Peyer's patch (tissue), 4 donors: Measurements from ENCODE around the gene PRR5. TPM values are rescaled to one million over a fixed set of nuclear protein-coding genes. Genes with fewer than 3 reads are reported as not detected.
"Not testable (repeated sequence)": the region's sequence is repeated elsewhere in the genome, so short reads cannot be mapped to it uniquely, and the experiment has no call there.

ENCODE experiments used
- DNase-seq, 3 donors: peaks; one replicate each; pipeline ENCODE4 v3.0.0-alpha.2; 2017 to 2019
- H3K27ac ChIP-seq, 4 donors: fragments of 200-600 bp; sonication (generic); one replicate each; pipeline ENCODE4 v1.5.1; 2016 to 2019
- H3K27me3 ChIP-seq, 2 donors: fragments of 200-600 bp; sonication (generic); one replicate each; pipeline ENCODE4 v1.5.1; 2019
- H3K36me3 ChIP-seq, 3 donors: fragments of 200-600 bp; sonication (generic); one replicate each; pipeline ENCODE4 v1.5.1; 2016 to 2019
- H3K4me1 ChIP-seq, 4 donors: fragments of 200-600 bp; sonication (generic); one replicate each; pipeline ENCODE4 v1.5.1; 2016 to 2019
- H3K4me3 ChIP-seq, 4 donors: fragments of 200-600 bp; sonication (generic); 1 replicate in 3 of 4; 2 replicates in 1 of 4; pipeline ENCODE4 v1.5.1; 2016 to 2019; ENCODE audit warnings: mild to moderate bottlenecking in 1 of 4
- H3K9me3 ChIP-seq, 4 donors: fragments of 200-600 bp; sonication (generic); one replicate each; pipeline ENCODE4 v1.5.1; 2016 to 2019; ENCODE audit warnings: mild to moderate bottlenecking in 1 of 4
- POLR2A ChIP-seq, 2 donors: fragments of 450-650 bp; IDR thresholded peaks; one replicate each; pipeline ENCODE4 v1.5.1; 2017; ENCODE audit warnings: antibody characterized with exemption in 2 of 2, mild to moderate bottlenecking in 2 of 2, moderate library complexity in 2 of 2
- total RNA-seq, 4 donors: library from RNA; depleted of rRNA; stranded (reverse); fragments of >200 nt; gene quantifications; one replicate each; pipeline ENCODE4 v1.1.0, GENCODE V29; 2016
- TF ChIP-seq, protein P1 (sequence below), 6 experiments: fragments of 450-650 bp in 4 of 6; fragments of 200-600 bp in 2 of 6; sonication (generic) in 1 of 6; IDR thresholded peaks; one replicate each; pipeline ENCODE4 v1.5.1; 2017 to 2019; ENCODE audit warnings: antibody characterized with exemption in 6 of 6, mild to moderate bottlenecking in 3 of 6, moderate library complexity in 1 of 6

Gene PRR5
- total RNA-seq, 4 donors from 2014 or later, result 20.6 to 84.3 (median 51.0) TPM

DNA sequence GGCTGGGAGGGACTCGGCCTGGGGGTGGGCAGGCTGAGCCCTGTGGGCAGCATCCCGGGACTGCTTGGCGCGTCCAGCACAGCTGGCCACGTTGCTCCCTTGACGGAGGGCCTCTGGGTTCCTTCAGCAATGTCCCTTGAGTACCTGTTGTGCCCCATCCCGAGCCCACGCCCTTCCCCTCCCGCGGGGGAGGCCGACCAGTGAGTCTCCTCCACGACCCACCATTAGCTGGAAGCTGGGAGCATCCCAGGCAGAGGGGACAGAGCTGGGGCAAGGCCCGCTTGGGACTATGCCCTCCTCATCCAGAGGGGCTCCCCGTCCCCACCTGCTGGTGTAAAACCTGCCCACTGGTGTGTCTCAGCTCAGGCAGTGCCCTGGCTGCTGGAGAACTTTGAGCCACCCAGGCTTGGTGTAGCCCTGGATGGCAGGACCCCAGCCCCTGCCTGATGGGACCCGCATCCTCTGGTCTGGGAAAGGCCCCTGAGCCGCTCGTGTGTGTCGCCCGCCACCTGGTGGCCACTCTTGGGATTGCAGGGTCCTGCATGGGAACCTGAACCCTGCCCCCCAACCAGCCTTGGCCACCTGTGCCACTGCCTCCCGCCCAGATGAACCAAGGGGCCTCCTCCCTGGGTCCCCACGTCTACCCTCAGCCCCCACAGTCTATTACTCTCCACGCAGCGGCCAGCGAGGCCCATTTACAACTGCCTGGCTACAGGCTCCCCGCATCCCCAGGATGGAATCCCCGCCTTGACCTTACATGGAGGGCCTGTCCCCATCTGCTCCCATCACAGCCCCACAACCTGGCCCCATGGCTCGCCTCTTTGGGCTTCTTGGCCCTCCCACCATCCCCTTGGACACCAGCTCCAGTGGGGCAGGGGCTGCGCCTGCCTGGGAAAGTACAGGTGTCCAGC, 33.8 kb downstream of the PRR5 start:
- H3K9me3 ChIP-seq, result no peaks in the 10 kb centered on the region
- TF ChIP-seq, protein P1, sequence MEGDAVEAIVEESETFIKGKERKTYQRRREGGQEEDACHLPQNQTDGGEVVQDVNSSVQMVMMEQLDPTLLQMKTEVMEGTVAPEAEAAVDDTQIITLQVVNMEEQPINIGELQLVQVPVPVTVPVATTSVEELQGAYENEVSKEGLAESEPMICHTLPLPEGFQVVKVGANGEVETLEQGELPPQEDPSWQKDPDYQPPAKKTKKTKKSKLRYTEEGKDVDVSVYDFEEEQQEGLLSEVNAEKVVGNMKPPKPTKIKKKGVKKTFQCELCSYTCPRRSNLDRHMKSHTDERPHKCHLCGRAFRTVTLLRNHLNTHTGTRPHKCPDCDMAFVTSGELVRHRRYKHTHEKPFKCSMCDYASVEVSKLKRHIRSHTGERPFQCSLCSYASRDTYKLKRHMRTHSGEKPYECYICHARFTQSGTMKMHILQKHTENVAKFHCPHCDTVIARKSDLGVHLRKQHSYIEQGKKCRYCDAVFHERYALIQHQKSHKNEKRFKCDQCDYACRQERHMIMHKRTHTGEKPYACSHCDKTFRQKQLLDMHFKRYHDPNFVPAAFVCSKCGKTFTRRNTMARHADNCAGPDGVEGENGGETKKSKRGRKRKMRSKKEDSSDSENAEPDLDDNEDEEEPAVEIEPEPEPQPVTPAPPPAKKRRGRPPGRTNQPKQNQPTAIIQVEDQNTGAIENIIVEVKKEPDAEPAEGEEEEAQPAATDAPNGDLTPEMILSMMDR (IDR thresholded peaks at IDR 0.05), result peak; percentile 95 to 99 (median 96)
- TF ChIP-seq POLR2A (IDR thresholded peaks at IDR 0.05), result no peak
- H3K36me3 ChIP-seq, result peaks cover 0 to 12% (median 0%) of the 10 kb centered on the region in 3 donors
- H3K27me3 ChIP-seq, result no peaks in the 10 kb centered on the region
- peaks cover 0 to 19% (median 0%) of the 10 kb centered on the region in 4 donors for H3K4me1 ChIP-seq
- no peak overlapping the region for H3K4me3 ChIP-seq
- DNase-seq, result peak; percentile 83 to 92 (median 89)
- H3K27ac ChIP-seq, result no peak overlapping the region

DNA sequence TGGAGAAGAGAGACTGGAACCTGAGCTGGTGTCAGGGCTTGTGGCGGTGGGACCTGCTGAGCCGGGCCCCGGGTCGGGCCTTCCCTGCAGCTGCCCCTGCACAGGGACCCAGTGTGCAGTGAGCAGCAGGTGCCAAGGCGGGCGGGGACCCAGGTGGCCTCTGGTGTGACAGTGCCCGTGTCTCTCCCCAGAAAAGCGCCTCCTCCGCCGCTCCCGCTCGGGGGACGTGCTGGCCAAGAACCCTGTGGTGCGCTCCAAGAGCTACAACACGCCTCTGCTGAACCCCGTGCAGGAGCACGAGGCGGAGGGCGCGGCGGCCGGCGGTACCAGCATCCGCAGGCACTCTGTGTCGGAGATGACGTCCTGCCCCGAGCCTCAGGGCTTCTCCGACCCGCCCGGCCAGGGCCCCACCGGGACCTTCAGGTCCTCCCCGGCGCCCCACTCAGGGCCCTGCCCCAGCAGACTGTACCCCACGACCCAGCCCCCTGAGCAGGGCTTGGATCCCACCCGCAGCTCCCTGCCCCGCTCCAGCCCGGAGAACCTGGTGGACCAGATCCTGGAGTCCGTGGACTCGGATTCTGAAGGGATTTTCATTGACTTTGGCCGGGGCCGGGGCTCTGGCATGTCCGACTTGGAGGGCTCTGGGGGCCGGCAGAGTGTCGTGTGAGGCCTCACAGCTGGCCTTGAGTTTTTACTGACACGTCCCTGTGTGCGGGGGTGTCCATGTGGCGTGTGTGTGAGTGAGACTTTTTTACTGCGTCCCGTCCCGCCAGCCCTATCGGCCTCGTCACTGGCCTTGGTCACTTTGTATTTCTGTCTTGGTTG, 34.8 kb downstream of the PRR5 start:
- Histone ChIP-seq H3K27me3 (no peaks in the 10 kb centered on the region), H3K4me3 (no peak overlapping the region), H3K27ac (no peak overlapping the region), H3K9me3 (no peaks in the 10 kb centered on the region), H3K36me3 (peaks cover 0 to 8% (median 0%) of the 10 kb centered on the region in 3 donors), H3K4me1 (peaks cover 0 to 19% (median 0%) of the 10 kb centered on the region in 4 donors)
- no peak for DNase-seq
- TF ChIP-seq, protein P1 (IDR thresholded peaks at IDR 0.05), result no peak
- no peak for TF ChIP-seq POLR2A (IDR thresholded peaks at IDR 0.05)

DNA sequence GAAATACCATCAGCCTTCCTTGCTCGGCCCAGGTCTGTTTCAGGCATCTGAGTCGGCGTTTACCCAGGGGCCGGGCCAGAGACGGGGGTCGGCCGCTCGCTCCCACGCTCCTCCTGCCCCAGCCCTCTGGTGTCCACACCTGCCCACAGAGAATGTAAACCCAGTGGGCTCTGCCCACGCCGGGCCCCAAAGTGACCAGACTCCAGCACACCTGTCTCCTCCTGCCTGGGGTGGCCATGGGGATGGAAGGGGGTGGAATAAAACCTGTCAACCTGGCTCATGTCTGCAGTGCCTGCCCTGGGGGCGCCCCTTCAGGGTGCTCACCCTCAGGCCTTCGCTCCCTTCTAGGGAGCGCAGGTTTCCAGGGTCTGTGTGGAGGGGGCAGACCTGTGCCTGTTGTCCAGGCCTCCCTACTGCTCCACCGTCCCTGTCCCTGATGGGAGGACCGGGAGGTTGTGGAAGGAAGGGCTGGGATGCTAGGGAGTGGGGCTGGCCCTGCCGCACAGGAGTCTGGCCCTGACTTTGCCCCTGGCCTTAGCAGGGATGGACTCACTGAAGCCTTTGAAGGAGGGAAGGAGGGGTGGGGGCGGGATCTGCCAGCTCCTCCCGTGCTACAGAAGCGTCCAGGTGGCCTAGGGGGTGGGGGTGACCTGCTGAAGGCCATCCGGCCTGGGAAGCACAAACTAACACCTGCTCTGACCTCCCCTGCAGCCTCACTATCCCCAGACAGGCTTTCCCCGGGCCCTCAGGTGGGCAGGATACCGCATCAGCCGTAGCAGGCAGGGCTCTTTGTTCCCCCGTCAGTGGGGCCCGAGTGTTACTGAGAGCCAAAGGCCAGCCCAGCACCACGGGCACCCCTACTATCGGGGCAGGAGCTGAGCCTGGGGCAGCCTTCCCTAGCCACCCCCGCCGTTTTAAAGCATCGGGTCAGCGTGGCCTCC, 35.7 kb downstream of the PRR5 start:
- Histone ChIP-seq H3K27ac (no peak overlapping the region), H3K36me3 (no peaks in the 10 kb centered on the region), H3K27me3 (no peaks in the 10 kb centered on the region), H3K4me3 (no peak overlapping the region), H3K9me3 (no peaks in the 10 kb centered on the region), H3K4me1 (peaks cover 0 to 19% (median 0%) of the 10 kb centered on the region in 4 donors)
- no peak for TF ChIP-seq POLR2A (IDR thresholded peaks at IDR 0.05)
- TF ChIP-seq, protein P1 (IDR thresholded peaks at IDR 0.05), result no peak
- no peak for DNase-seq

DNA sequence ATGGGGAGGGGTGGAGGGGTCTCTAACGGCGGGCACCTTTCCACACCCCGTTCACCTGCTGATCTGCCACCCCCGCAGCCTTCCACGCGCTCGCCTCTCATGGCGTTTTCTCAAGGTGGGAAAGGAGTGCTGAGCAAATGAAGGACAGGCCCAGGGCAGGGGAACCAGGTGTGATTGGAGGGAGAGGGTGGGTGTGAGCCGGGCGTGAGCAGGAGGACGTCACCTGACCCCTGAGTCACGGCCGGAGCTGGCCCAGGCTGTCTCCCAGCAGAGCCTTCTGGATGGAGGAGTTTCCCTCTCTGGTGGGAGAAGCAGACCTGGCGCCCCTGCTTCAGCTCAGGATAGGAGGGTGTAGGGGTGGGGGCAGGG, 36.3 kb downstream of the PRR5 start:
- peak in 1 of 3 donors; percentile 62 for DNase-seq
- TF ChIP-seq, protein P1 (IDR thresholded peaks at IDR 0.05), result no peak
- no peak for TF ChIP-seq POLR2A (IDR thresholded peaks at IDR 0.05)
- H3K36me3 ChIP-seq, result no peaks in the 10 kb centered on the region
- no peaks in the 10 kb centered on the region for H3K9me3 ChIP-seq
- no peak overlapping the region for H3K27ac ChIP-seq
- no peaks in the 10 kb centered on the region for H3K27me3 ChIP-seq
- H3K4me3 ChIP-seq, result no peak overlapping the region
- H3K4me1 ChIP-seq, result peaks cover 0 to 19% (median 0%) of the 10 kb centered on the region in 4 donors

DNA sequence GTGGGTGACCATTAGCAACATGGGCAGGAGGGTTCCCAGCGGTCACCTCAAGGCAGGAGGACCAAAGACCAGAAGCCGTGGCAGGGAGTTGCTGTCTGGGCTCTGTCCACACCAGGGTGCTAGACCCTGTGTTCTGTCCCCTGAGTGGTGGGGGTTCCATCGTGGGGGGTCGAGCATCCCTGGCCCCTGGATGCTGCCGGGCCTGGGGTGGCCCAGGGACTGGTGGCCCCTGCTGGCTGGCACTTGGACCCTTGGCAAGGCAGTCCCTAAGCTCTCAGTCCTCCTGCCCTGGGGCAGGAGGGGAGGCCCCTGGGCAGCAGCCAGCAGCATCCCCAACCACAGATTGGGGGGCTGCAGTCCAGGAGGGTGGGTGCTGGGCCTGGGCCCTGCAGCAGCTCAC, 37.0 kb downstream of the PRR5 start:
- Histone ChIP-seq H3K9me3 (no peaks in the 10 kb centered on the region), H3K4me3 (no peak overlapping the region), H3K27me3 (no peaks in the 10 kb centered on the region), H3K4me1 (peaks cover 0 to 19% (median 0%) of the 10 kb centered on the region in 4 donors), H3K36me3 (no peaks in the 10 kb centered on the region), H3K27ac (no peak overlapping the region)
- peak in 1 of 3 donors; percentile 40 for DNase-seq
- TF ChIP-seq, protein P1 (IDR thresholded peaks at IDR 0.05), result no peak
- no peak for TF ChIP-seq POLR2A (IDR thresholded peaks at IDR 0.05)

DNA sequence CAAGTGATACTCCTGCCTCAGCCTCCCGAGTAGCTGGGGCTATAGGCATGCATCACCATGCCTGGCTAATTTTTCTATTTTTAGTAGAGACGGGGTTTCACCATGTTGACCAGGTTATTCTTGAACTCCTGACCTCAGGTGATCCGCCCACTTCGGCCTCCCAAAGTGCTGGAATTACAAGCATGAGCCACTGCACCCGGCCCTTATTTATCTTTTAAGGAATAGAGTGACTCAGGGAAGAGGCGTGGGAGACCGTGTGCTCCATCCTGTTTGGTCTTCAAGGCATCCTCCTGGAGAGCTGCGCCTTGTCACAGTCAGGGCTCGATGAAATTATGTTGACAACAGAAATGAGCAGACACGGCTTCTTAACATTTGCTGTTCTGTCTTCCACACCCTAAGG, 37.7 kb downstream of the PRR5 start:
- not testable (repeated sequence) for H3K36me3 ChIP-seq, H3K9me3 ChIP-seq, DNase-seq, H3K4me3 ChIP-seq, H3K27ac ChIP-seq, H3K27me3 ChIP-seq
- peaks cover 0 to 19% (median 0%) of the 10 kb centered on the region in 4 donors for H3K4me1 ChIP-seq
